H1 (cell line): ENCODE measurements around the gene KRTAP5-1.

Source experiments
- EZH2 ChIP-seq: fragments of 200-600 bp; sonication (generic); IDR thresholded peaks from 2 replicates; pipeline ENCODE4 v1.7.1; 2012; ENCODE audit warnings: low read depth, mild to moderate bottlenecking, moderate library complexity, low read length, inconsistent platforms; ENCODE audit not compliant: severe bottlenecking
- RXRA ChIP-seq: IDR thresholded peaks from 2 replicates; pipeline ENCODE4 v1.6.1; 2011; ENCODE audit warnings: low read depth, mild to moderate bottlenecking, low read length, moderate library complexity; ENCODE audit not compliant: insufficient read depth

DNA sequence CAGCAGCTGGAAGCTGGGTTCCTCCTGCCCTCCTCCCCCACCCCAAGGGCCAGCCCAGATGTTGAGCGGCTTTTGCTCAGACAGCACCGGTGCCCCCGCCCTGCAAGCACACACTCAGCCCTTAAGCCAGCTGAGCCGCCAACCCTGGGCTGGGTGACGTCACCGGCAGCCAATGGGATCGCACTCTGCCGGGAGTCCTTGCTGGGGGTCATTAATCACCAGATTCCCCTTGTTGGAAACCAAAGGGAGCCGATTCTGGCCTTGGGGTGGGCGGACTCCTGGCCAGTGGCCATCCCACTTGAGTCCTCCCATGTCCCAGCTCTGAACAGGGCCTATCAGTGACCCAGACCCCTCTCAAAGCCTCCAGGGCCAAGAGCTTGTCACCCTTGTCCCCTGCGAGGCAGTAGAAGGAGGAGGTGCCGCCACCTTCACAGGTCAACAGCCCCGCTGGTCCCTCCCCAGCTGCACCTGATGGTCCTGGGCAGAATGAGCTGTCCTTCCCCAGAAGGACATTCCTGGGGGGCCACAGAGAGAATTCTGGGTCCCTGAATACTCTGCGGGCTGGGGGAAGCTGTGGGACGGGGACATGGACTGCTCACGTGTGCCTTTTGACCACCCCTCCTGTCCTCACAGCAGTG, 20.4 kb downstream of the KRTAP5-1 start:
- TF ChIP-seq EZH2, result no peak
- TF ChIP-seq RXRA, result no peak
